GM19099 (cell line): Measurements from ENCODE around the gene PACS2.

Source experiments
- POLR2A ChIP-seq: IDR thresholded peaks from 3 replicates; pipeline ENCODE4 v1.6.1; 2011; ENCODE audit warnings: low read depth; ENCODE audit not compliant: insufficient read length; ENCODE audit errors: extremely low read depth

Gene PACS2

GRCh38 chr14:105324080-105324778 lies 9.7 kb downstream of the PACS2 start:
- TF ChIP-seq POLR2A = no peak

GRCh38 chr14:105324871-105325270 lies 10.3 kb downstream of the PACS2 start:
- no peak for TF ChIP-seq POLR2A

- TF ChIP-seq POLR2A = no peak
These were observed 10.8 kb downstream of the PACS2 start for GRCh38 chr14:105325303-105325702.

- no peak for TF ChIP-seq POLR2A
These were observed 11.4 kb downstream of the PACS2 start for GRCh38 chr14:105325716-105326567.

- TF ChIP-seq POLR2A = no peak
These were observed 12.0 kb downstream of the PACS2 start for GRCh38 chr14:105326568-105326867.

- no peak for TF ChIP-seq POLR2A
These were observed 12.5 kb downstream of the PACS2 start for GRCh38 chr14:105326891-105327694.

GRCh38 chr14:105328070-105328677 lies 13.6 kb downstream of the PACS2 start:
- no peak for TF ChIP-seq POLR2A

- TF ChIP-seq POLR2A = no peak
These were observed 14.3 kb downstream of the PACS2 start for GRCh38 chr14:105328678-105329390.

GRCh38 chr14:105329411-105330150 lies 15.0 kb downstream of the PACS2 start:
- no peak for TF ChIP-seq POLR2A

- no peak for TF ChIP-seq POLR2A
These were observed 15.9 kb downstream of the PACS2 start for GRCh38 chr14:105330491-105330895.

- no peak for TF ChIP-seq POLR2A
These were observed 17.2 kb downstream of the PACS2 start for GRCh38 chr14:105331575-105332349.

- TF ChIP-seq POLR2A = no peak
These were observed 17.9 kb downstream of the PACS2 start for GRCh38 chr14:105332350-105332874.

- no peak for TF ChIP-seq POLR2A
These were observed 18.5 kb downstream of the PACS2 start for GRCh38 chr14:105333020-105333490.
